Neural crest cell (in vitro differentiated cells): ENCODE measurements around the gene PLK3. TPM values are rescaled to one million over a fixed set of nuclear protein-coding genes. Genes with fewer than 3 reads are reported as not detected.
A peak's percentile ranks its signal among the peaks of the same experiment; 100 is the strongest.
"Not testable (repeated sequence)": the region's sequence is repeated elsewhere in the genome, so short reads cannot be mapped to it uniquely, and the experiment has no call there.

Experiments
- DNase-seq: peaks from one replicate; pipeline ENCODE4 v3.0.0; 2021; ENCODE audit warnings: low read depth, mixed read lengths, low spot score
- H3K27ac Mint-ChIP-seq: one replicate; pipeline ENCODE4 v1.8.0; 2021; ENCODE audit warnings: mild to moderate bottlenecking, mixed read lengths; ENCODE audit not compliant: unreplicated experiment
- H3K27me3 Mint-ChIP-seq: 2 replicates; pipeline ENCODE4 v1.8.0; 2021; ENCODE audit warnings: low read depth, mild to moderate bottlenecking, mixed read lengths
- H3K36me3 Mint-ChIP-seq: 2 replicates; pipeline ENCODE4 v1.8.0; 2021; ENCODE audit warnings: low read depth, mild to moderate bottlenecking, mixed read lengths
- H3K4me1 Mint-ChIP-seq: 2 replicates; pipeline ENCODE4 v1.8.0; 2021; ENCODE audit warnings: mixed read lengths
- H3K4me3 Mint-ChIP-seq: one replicate; pipeline ENCODE4 v1.8.0; 2021; ENCODE audit warnings: mild to moderate bottlenecking, mixed read lengths
- H3K9me3 Mint-ChIP-seq: 2 replicates; pipeline ENCODE4 v1.8.0; 2021; ENCODE audit warnings: mixed read lengths
- CTCF ChIP-seq: fragments of 200-600 bp; sonication (generic); conservative IDR thresholded peaks from 2 replicates; pipeline ENCODE4 v1.5.0; 2021; ENCODE audit warnings: antibody characterized with exemption, mild to moderate bottlenecking
- total RNA-seq: library from RNA; stranded (reverse); gene quantifications from 2 replicates; pipeline ENCODE4 v1.2.1, GENCODE V29; 2021

The PLK3 gene
- total RNA-seq, 1 donor from 2014 or later: 15.3 TPM

- peak overlapping the region; percentile 73 for H3K4me3 Mint-ChIP-seq
- H3K4me1 Mint-ChIP-seq: peaks cover 48% of the 10 kb centered on the region
- peak overlapping the region; percentile 100 for H3K27ac Mint-ChIP-seq
- H3K27me3 Mint-ChIP-seq: no peaks in the 10 kb centered on the region
- no peak for DNase-seq
- no peaks in the 10 kb centered on the region for H3K9me3 Mint-ChIP-seq
- no peak for TF ChIP-seq CTCF
- H3K36me3 Mint-ChIP-seq: peaks cover 6% of the 10 kb centered on the region
Measured at GRCh38 chr1:44808938-44809917, 9.1 kb downstream of the PLK3 start.

DNA sequence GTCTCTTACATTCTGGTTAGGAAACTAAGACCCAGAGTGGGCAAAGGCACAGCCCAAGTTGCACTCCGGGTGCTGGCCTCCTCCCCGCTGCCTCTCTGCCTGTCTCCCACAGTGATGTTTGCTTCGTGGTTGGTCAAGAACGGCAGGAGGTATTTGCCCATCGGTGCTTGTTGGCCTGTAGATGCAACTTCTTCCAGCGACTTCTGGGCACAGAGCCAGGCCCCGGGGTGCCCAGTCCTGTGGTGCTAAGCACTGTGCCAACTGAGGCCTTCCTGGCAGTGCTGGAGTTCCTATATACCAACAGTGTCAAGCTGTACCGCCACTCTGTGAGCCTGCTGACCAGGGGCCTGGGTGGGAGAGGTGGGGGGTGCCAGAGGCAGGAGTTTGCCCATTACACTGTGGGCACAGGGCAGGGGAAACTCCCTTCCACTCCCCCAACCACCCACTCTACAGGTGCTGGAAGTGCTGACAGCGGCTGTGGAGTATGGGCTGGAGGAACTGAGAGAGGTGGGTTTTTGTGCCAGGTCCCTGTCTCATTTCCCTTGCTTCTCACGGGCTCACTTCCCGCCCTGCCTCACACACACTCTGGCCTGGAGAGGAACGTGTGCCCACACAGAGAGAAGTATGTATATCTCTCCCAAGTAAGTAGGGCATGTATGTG lies 10.1 kb downstream of the PLK3 start:
- no peak overlapping the region for H3K27ac Mint-ChIP-seq
- H3K4me3 Mint-ChIP-seq: no peak overlapping the region
- H3K4me1 Mint-ChIP-seq: peaks cover 53% of the 10 kb centered on the region
- no peaks in the 10 kb centered on the region for H3K9me3 Mint-ChIP-seq
- no peak for DNase-seq
- peaks cover 8% of the 10 kb centered on the region for H3K36me3 Mint-ChIP-seq
- TF ChIP-seq CTCF: no peak
- no peaks in the 10 kb centered on the region for H3K27me3 Mint-ChIP-seq

- DNase-seq, H3K36me3 Mint-ChIP-seq, H3K27ac Mint-ChIP-seq, H3K9me3 Mint-ChIP-seq, H3K4me3 Mint-ChIP-seq, H3K27me3 Mint-ChIP-seq: not testable (repeated sequence)
- peaks cover 54% of the 10 kb centered on the region for H3K4me1 Mint-ChIP-seq
Measured at GRCh38 chr1:44810762-44811105, 10.6 kb downstream of the PLK3 start.

GRCh38 chr1:44811234-44811633 lies 11.1 kb downstream of the PLK3 start:
- TF ChIP-seq CTCF: no peak
- Mint-ChIP-seq H3K36me3 (peaks cover 8% of the 10 kb centered on the region), H3K9me3 (no peaks in the 10 kb centered on the region), H3K4me1 (peaks cover 54% of the 10 kb centered on the region), H3K27me3 (no peaks in the 10 kb centered on the region), H3K4me3 (peak overlapping the region; percentile 14), H3K27ac (no peak overlapping the region)
- no peak for DNase-seq

GRCh38 chr1:44812822-44813543 lies 12.8 kb downstream of the PLK3 start:
- Mint-ChIP-seq H3K9me3 (no peaks in the 10 kb centered on the region), H3K27me3 (no peaks in the 10 kb centered on the region), H3K4me3 (no peak overlapping the region), H3K4me1 (peaks cover 46% of the 10 kb centered on the region), H3K27ac (no peak overlapping the region), H3K36me3 (peaks cover 5% of the 10 kb centered on the region)
- no peak for TF ChIP-seq CTCF
- DNase-seq: no peak

DNA sequence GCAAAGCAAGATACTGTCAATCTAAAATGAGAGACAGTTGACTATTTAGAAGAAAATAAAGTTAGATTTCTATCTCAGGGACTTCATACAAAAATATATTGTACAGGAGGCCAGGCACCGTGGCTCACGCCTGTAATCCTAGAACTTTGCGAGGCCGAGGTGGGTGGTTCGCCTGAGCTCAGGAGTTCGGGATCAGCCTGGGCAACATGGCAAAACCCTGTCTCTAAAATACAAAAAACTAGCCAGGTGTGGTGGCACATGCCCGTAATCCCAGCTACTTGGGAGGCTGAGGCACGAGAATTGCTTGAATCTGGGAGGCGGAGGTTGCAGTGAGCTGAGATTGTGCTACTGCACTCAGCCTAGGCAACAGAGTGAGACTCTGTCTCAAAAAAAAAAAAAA lies 15.7 kb downstream of the PLK3 start:
- not testable (repeated sequence) for H3K9me3 Mint-ChIP-seq, H3K27me3 Mint-ChIP-seq, H3K36me3 Mint-ChIP-seq, H3K27ac Mint-ChIP-seq, H3K4me3 Mint-ChIP-seq, DNase-seq
- peaks cover 47% of the 10 kb centered on the region for H3K4me1 Mint-ChIP-seq
